HEK293 (cell line): ENCODE measurements around the gene EFHC1.

Experiments
- CTCF ChIA-PET: fragments of 350-600 bp; formaldehyde crosslinking; extraction: SDS; loops from one replicate; lab custom pipeline; 2021; ENCODE audit warnings: antibody characterized with exemption; lab: Yijun Ruan, JAX
- POLR2A ChIA-PET: fragments of 300-600 bp; formaldehyde crosslinking; extraction: SDS; loops from one replicate; lab custom pipeline; 2020; ENCODE audit warnings: antibody characterized with exemption, inconsistent platforms; lab: Yijun Ruan, JAX
- H3K27ac ChIP-seq: fragments of 200-500 bp; sonication (Bioruptor generic); 2 replicates; pipeline ENCODE4 v1.5.1; 2014; ENCODE audit warnings: low read depth, low read length, control low read depth, inconsistent platforms; ENCODE audit errors: extremely low read depth
- H3K36me3 ChIP-seq, 2 experiments: fragments of 200-500 bp in 1 of 2; sonication (Bioruptor generic) in 1 of 2; 1 replicate in 1 of 2; 2 replicates in 1 of 2; pipeline ENCODE4 v1.5.1; 2014 to 2017; ENCODE audit warnings: inconsistent platforms in 2 of 2, low read length in 2 of 2; ENCODE audit not compliant: control insufficient read depth in 2 of 2, insufficient read depth in 1 of 2
- H3K4me1 ChIP-seq: fragments of 200-500 bp; sonication (Bioruptor generic); 2 replicates; pipeline ENCODE4 v1.5.1; 2014; ENCODE audit warnings: mild to moderate bottlenecking, low read length, inconsistent platforms; ENCODE audit not compliant: control insufficient read depth, insufficient read depth
- H3K4me3 ChIP-seq: 2 replicates; pipeline ENCODE4 v1.5.1; 2011; ENCODE audit warnings: low read depth, mild to moderate bottlenecking, control low read depth, low read length, moderate library complexity
- H3K9me3 ChIP-seq: fragments of 200-500 bp; sonication (Bioruptor generic); 2 replicates; pipeline ENCODE4 v1.5.1; 2014; ENCODE audit warnings: low read depth, low read length, inconsistent platforms; ENCODE audit not compliant: control insufficient read depth, insufficient read depth
- GFI1B ChIP-seq: fragments of 450-650 bp; formaldehyde crosslinking; IDR thresholded peaks from 2 replicates; pipeline ENCODE4 v1.5.1; 2016; ENCODE audit warnings: missing biosample characterization, missing genetic modification characterization
- HOXD13 ChIP-seq: sonication (generic); formaldehyde crosslinking; IDR thresholded peaks from 2 replicates; pipeline ENCODE4 v1.8.0; 2022; ENCODE audit warnings: missing genetic modification reagents, borderline replicate concordance
- KLF1 ChIP-seq: fragments of 450-650 bp; formaldehyde crosslinking; IDR thresholded peaks from 2 replicates; pipeline ENCODE4 v1.5.1; 2016; ENCODE audit warnings: missing biosample characterization, missing genetic modification characterization
- RBAK ChIP-seq: fragments of 450-650 bp; formaldehyde crosslinking; IDR thresholded peaks from 2 replicates; pipeline ENCODE4 v1.5.1; 2016; ENCODE audit warnings: missing biosample characterization, missing genetic modification characterization
- SP2 ChIP-seq: fragments of 450-650 bp; formaldehyde crosslinking; IDR thresholded peaks from 2 replicates; pipeline ENCODE4 v1.5.1; 2016; ENCODE audit warnings: missing biosample characterization, missing genetic modification characterization
- ZBTB7A ChIP-seq: fragments of 450-650 bp; formaldehyde crosslinking; IDR thresholded peaks from 2 replicates; pipeline ENCODE4 v1.5.1; 2016; ENCODE audit warnings: low read depth, missing biosample characterization, missing genetic modification characterization
- ZNF146 ChIP-seq: fragments of 450-650 bp; formaldehyde crosslinking; IDR thresholded peaks from 2 replicates; pipeline ENCODE4 v1.5.1; 2016; ENCODE audit warnings: missing biosample characterization, missing genetic modification characterization
- ZNF433 ChIP-seq: fragments of 450-650 bp; formaldehyde crosslinking; IDR thresholded peaks from 2 replicates; pipeline ENCODE4 v1.5.1; 2016; ENCODE audit warnings: missing biosample characterization, missing genetic modification characterization, low read depth
- ZNF521 ChIP-seq: fragments of 450-650 bp; formaldehyde crosslinking; IDR thresholded peaks from 2 replicates; pipeline ENCODE4 v1.5.1; 2017; ENCODE audit warnings: missing biosample characterization, mild to moderate bottlenecking, missing genetic modification characterization
- ZNF560 ChIP-seq: fragments of 450-650 bp; formaldehyde crosslinking; IDR thresholded peaks from 2 replicates; pipeline ENCODE4 v1.5.1; 2017; ENCODE audit warnings: missing biosample characterization, missing genetic modification characterization, borderline replicate concordance
- ZNF621 ChIP-seq: fragments of 450-650 bp; formaldehyde crosslinking; IDR thresholded peaks from 2 replicates; pipeline ENCODE4 v1.5.1; 2017; ENCODE audit warnings: missing biosample characterization, missing genetic modification characterization
- ZNF626 ChIP-seq: fragments of 450-650 bp; sonication (Bioruptor Pico); formaldehyde crosslinking; IDR thresholded peaks from 2 replicates; pipeline ENCODE4 v1.5.1; 2018; ENCODE audit warnings: missing biosample characterization, missing genetic modification characterization, inconsistent platforms
- ZNF670 ChIP-seq: fragments of 450-650 bp; formaldehyde crosslinking; IDR thresholded peaks from 2 replicates; pipeline ENCODE4 v1.5.1; 2016; ENCODE audit warnings: missing biosample characterization, missing genetic modification characterization, low read depth
- ZNF677 ChIP-seq: fragments of 450-650 bp; IDR thresholded peaks from 2 replicates; pipeline ENCODE4 v1.5.0; 2018; ENCODE audit warnings: missing biosample characterization, mild to moderate bottlenecking, missing genetic modification characterization, moderate library complexity
- ZNF76 ChIP-seq: fragments of 450-650 bp; formaldehyde crosslinking; IDR thresholded peaks from 2 replicates; pipeline ENCODE4; 2016; ENCODE audit warnings: low read depth, missing biosample characterization, missing genetic modification characterization, borderline replicate concordance
- ZSCAN23 ChIP-seq: fragments of 450-650 bp; formaldehyde crosslinking; IDR thresholded peaks from 2 replicates; pipeline ENCODE4 v1.5.1; 2016; ENCODE audit warnings: missing biosample characterization, missing genetic modification characterization
- TF ChIP-seq, protein P1 (sequence below): fragments of 450-650 bp; formaldehyde crosslinking; IDR thresholded peaks from 2 replicates; pipeline ENCODE4 v1.5.1; 2016; ENCODE audit warnings: missing biosample characterization, missing genetic modification characterization
- TF ChIP-seq, protein P2 (sequence below): fragments of 450-650 bp; formaldehyde crosslinking; IDR thresholded peaks from 2 replicates; pipeline ENCODE4 v1.5.1; 2016; ENCODE audit warnings: missing biosample characterization, missing genetic modification characterization
- TF ChIP-seq, protein P3 (sequence below): fragments of 450-650 bp; formaldehyde crosslinking; IDR thresholded peaks from 2 replicates; pipeline ENCODE4 v1.5.1; 2016; ENCODE audit warnings: missing biosample characterization, missing genetic modification characterization
- TF ChIP-seq, protein P4 (sequence below): fragments of 450-650 bp; formaldehyde crosslinking; optimal IDR thresholded peaks from 2 replicates; pipeline ENCODE3; 2016; ENCODE audit warnings: missing biosample characterization, mild to moderate bottlenecking, missing genetic modification characterization
- TF ChIP-seq, protein P5 (sequence below): fragments of 450-650 bp; formaldehyde crosslinking; IDR thresholded peaks from 2 replicates; pipeline ENCODE4 v1.5.1; 2016; ENCODE audit warnings: missing biosample characterization, missing genetic modification characterization

EFHC1 gene

DNA sequence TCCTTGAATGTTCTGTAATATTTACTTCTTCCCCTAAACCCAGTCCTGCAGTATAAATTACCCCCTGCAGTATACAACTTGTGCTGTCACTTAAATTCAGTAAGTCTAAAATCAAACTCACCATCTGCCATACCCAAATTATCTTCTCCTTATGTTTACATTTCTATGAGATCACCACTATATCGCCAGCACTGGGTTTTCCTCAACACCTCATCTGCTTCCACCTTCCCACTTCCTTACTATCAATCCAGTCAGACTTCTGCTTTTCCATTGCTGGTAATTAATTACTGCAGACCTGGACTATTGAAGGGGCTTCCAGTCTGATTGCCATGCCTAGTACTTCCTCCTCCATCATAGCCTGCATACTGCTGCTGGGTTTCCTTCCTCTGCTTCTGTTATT is 15.2 kb downstream of the EFHC1 start (continued):
- TF ChIP-seq ZNF146 (tag by site-specific recombination) = no peak
- TF ChIP-seq, protein P1, sequence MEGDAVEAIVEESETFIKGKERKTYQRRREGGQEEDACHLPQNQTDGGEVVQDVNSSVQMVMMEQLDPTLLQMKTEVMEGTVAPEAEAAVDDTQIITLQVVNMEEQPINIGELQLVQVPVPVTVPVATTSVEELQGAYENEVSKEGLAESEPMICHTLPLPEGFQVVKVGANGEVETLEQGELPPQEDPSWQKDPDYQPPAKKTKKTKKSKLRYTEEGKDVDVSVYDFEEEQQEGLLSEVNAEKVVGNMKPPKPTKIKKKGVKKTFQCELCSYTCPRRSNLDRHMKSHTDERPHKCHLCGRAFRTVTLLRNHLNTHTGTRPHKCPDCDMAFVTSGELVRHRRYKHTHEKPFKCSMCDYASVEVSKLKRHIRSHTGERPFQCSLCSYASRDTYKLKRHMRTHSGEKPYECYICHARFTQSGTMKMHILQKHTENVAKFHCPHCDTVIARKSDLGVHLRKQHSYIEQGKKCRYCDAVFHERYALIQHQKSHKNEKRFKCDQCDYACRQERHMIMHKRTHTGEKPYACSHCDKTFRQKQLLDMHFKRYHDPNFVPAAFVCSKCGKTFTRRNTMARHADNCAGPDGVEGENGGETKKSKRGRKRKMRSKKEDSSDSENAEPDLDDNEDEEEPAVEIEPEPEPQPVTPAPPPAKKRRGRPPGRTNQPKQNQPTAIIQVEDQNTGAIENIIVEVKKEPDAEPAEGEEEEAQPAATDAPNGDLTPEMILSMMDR (tag by site-specific recombination) = no peak

DNA sequence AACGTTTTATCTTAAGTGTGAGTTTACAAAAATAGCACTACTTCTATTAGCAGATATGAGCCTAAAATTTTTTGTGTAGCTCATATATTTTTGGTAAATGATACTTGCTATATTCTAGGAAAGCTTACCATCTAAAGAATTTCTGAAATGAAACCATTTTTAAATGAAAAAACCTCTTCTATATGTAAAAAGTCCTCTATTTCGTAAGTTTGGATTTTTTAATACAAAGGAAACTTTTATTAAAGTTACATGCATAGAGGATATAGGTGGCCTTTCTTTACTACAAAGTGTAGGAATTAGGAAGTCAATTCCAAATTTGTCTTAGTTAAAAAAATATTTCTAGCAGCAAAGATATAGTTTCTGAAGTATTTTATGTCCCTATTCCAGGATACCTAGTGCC is 18.8 kb downstream of the EFHC1 start:
- Histone ChIP-seq H3K4me3 (no peak overlapping the region), H3K27ac (no peak overlapping the region), H3K9me3 (no peaks in the 10 kb centered on the region), H3K36me3 (peaks cover 0 to 11% of the 10 kb centered on the region in 2 experiments; a peak in 1 of 3 replicates), H3K4me1 (peaks cover 2% of the 10 kb centered on the region; the same call in 1 of the 2 replicates)
- POLR2A ChIA-PET = no interaction called here
- CTCF ChIA-PET = interaction anchor here (0.8 to 1.1 kb wide), 2 partner anchors 18 to 39 kb away, joined by 4 to 5 read pairs; no protein-coding TSS in a partner anchor
- TF ChIP-seq HOXD13 (CRISPR knock-in tag) = no peak
- TF ChIP-seq, protein P2, sequence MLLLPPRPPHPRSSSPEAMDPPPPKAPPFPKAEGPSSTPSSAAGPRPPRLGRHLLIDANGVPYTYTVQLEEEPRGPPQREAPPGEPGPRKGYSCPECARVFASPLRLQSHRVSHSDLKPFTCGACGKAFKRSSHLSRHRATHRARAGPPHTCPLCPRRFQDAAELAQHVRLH (tag by site-specific recombination) = no peak
- TF ChIP-seq SP2 = no peak
- TF ChIP-seq, protein P3, sequence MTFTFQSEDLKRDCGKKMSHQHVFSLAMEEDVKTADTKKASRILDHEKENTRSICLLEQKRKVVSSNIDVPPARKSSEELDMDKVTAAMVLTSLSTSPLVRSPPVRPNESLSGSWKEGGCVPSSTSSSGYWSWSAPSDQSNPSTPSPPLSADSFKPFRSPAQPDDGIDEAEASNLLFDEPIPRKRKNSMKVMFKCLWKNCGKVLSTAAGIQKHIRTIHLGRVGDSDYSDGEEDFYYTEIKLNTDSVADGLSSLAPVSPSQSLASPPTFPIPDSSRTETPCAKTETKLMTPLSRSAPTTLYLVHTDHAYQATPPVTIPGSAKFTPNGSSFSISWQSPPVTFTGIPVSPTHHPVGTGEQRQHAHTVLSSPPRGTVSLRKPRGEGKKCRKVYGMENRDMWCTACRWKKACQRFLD (tag by site-specific recombination) = no peak
- TF ChIP-seq, protein P4, sequence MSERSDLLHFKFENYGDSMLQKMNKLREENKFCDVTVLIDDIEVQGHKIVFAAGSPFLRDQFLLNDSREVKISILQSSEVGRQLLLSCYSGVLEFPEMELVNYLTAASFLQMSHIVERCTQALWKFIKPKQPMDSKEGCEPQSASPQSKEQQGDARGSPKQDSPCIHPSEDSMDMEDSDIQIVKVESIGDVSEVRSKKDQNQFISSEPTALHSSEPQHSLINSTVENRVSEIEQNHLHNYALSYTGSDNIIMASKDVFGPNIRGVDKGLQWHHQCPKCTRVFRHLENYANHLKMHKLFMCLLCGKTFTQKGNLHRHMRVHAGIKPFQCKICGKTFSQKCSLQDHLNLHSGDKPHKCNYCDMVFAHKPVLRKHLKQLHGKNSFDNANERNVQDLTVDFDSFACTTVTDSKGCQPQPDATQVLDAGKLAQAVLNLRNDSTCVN (tag by site-specific recombination) = no peak
- no peak for TF ChIP-seq ZNF677 (tag by site-specific recombination)
- TF ChIP-seq ZNF76 = no peak
- TF ChIP-seq ZNF433 = no peak
- TF ChIP-seq ZNF626 = no peak
- no peak for TF ChIP-seq ZNF621 (tag by site-specific recombination)
- TF ChIP-seq ZSCAN23 (tag by site-specific recombination) = no peak
- TF ChIP-seq RBAK (tag by site-specific recombination) = no peak
- no peak for TF ChIP-seq ZNF670
- TF ChIP-seq KLF1 (tag by site-specific recombination) = no peak
- no peak for TF ChIP-seq ZNF521 (tag by site-specific recombination)
- TF ChIP-seq ZNF560 (tag by site-specific recombination) = no peak
- TF ChIP-seq GFI1B = no peak
- TF ChIP-seq, protein P5, sequence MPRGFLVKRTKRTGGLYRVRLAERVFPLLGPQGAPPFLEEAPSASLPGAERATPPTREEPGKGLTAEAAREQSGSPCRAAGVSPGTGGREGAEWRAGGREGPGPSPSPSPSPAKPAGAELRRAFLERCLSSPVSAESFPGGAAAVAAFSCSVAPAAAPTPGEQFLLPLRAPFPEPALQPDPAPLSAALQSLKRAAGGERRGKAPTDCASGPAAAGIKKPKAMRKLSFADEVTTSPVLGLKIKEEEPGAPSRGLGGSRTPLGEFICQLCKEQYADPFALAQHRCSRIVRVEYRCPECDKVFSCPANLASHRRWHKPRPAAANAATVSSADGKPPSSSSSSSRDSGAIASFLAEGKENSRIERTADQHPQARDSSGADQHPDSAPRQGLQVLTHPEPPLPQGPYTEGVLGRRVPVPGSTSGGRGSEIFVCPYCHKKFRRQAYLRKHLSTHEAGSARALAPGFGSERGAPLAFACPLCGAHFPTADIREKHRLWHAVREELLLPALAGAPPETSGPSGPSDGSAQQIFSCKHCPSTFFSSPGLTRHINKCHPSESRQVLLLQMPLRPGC (tag by site-specific recombination) = no peak
- TF ChIP-seq ZBTB7A (tag by site-specific recombination) = no peak
